SK-N-SH treated with all-trans-retinoic acid at 6 μM for 48 hours (cell line): ENCODE data around the gene DUSP23.

Experiments used
- ARNTL ChIP-seq: fragments of 450-650 bp; formaldehyde crosslinking; IDR thresholded peaks from 2 replicates; pipeline ENCODE4 v1.5.0; 2020; ENCODE audit warnings: low read depth, mild to moderate bottlenecking, moderate library complexity, borderline replicate concordance
- CREB5 ChIP-seq: fragments of 250-450 bp; sonication (Bioruptor Pico); IDR thresholded peaks from 2 replicates; pipeline ENCODE4 v1.5.1; 2020; ENCODE audit warnings: low read depth, mild to moderate bottlenecking, moderate library complexity
- ISL1 ChIP-seq: fragments of 250-450 bp; sonication (Bioruptor Pico); IDR thresholded peaks from 2 replicates; pipeline ENCODE4 v2.1.2; 2022; ENCODE audit warnings: mild to moderate bottlenecking, moderate library complexity
- PATZ1 ChIP-seq: fragments of 250-450 bp; sonication (Bioruptor Pico); IDR thresholded peaks from 2 replicates; pipeline ENCODE4 v1.8.0; 2020; ENCODE audit warnings: mild to moderate bottlenecking, moderate library complexity, borderline replicate concordance
- SNAI2 ChIP-seq: fragments of 250-450 bp; sonication (Bioruptor Pico); IDR thresholded peaks from 2 replicates; pipeline ENCODE4 v1.5.0; 2020; ENCODE audit warnings: mild to moderate bottlenecking, moderate library complexity
- TCF4 ChIP-seq: fragments of 250-450 bp; sonication (Bioruptor Pico); IDR thresholded peaks from 2 replicates; pipeline ENCODE4 v1.8.0; 2021; ENCODE audit warnings: mild to moderate bottlenecking, moderate library complexity, borderline replicate concordance
- ZFP3 ChIP-seq: fragments of 250-450 bp; sonication (Bioruptor Pico); IDR thresholded peaks from 2 replicates; pipeline ENCODE4 v1.5.0; 2020; ENCODE audit warnings: mild to moderate bottlenecking, moderate library complexity
- ZFP30 ChIP-seq: fragments of 450-650 bp; formaldehyde crosslinking; IDR thresholded peaks from 2 replicates; pipeline ENCODE4 v1.5.0; 2022; ENCODE audit warnings: mild to moderate bottlenecking, moderate library complexity
- ZNF565 ChIP-seq: fragments of 450-650 bp; formaldehyde crosslinking; conservative IDR thresholded peaks from 2 replicates; pipeline ENCODE4 v1.5.0; 2020; ENCODE audit warnings: low read depth, mild to moderate bottlenecking, moderate library complexity
- ZNF8 ChIP-seq: fragments of 450-650 bp; formaldehyde crosslinking; IDR thresholded peaks from 2 replicates; pipeline ENCODE4 v1.5.0; 2020; ENCODE audit warnings: mild to moderate bottlenecking, moderate library complexity
- TF ChIP-seq, protein P1 (sequence below): fragments of 250-450 bp; sonication (Bioruptor Pico); IDR thresholded peaks from 2 replicates; pipeline ENCODE4 v1.5.0; 2020; ENCODE audit warnings: mild to moderate bottlenecking, moderate library complexity

DNA sequence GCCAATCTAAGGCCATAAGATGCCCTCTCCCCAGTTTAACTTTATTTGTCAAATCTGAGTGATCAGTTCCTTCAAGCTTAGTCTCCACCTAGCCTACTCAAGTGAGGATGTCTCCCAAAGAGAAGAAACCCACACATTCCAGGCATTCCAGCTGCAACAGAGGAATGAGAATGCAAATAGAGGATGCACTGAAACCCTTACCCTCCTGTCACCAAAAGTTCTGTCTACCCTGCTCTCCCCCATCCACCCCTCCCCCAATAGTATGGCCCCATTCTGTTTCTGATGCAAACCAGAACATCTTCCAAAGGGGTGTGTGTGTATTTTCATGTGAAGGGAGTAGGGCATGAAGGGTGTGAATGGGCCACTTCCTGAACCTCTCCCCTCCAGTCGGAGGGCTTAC, 3.0 kb downstream of the DUSP23 start:
- TF ChIP-seq PATZ1 (CRISPR knock-in tag) (no peak), ZFP30 (CRISPR knock-in tag) (no peak), ZFP3 (no peak), ZNF565 (CRISPR knock-in tag) (no peak), CREB5 (CRISPR knock-in tag) (no peak), ISL1 (CRISPR knock-in tag) (no peak), SNAI2 (CRISPR knock-in tag) (no peak), ARNTL (CRISPR knock-in tag) (no peak), TCF4 (no peak), ZNF8 (no peak)
- TF ChIP-seq, protein P1, sequence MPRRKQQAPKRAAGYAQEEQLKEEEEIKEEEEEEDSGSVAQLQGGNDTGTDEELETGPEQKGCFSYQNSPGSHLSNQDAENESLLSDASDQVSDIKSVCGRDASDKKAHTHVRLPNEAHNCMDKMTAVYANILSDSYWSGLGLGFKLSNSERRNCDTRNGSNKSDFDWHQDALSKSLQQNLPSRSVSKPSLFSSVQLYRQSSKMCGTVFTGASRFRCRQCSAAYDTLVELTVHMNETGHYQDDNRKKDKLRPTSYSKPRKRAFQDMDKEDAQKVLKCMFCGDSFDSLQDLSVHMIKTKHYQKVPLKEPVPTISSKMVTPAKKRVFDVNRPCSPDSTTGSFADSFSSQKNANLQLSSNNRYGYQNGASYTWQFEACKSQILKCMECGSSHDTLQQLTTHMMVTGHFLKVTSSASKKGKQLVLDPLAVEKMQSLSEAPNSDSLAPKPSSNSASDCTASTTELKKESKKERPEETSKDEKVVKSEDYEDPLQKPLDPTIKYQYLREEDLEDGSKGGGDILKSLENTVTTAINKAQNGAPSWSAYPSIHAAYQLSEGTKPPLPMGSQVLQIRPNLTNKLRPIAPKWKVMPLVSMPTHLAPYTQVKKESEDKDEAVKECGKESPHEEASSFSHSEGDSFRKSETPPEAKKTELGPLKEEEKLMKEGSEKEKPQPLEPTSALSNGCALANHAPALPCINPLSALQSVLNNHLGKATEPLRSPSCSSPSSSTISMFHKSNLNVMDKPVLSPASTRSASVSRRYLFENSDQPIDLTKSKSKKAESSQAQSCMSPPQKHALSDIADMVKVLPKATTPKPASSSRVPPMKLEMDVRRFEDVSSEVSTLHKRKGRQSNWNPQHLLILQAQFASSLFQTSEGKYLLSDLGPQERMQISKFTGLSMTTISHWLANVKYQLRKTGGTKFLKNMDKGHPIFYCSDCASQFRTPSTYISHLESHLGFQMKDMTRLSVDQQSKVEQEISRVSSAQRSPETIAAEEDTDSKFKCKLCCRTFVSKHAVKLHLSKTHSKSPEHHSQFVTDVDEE (CRISPR knock-in tag), result no peak
